ENCODE results near the gene MAP2.

GRCh38 chr2:209619782-209620181 lies 195.9 kb downstream of the MAP2 start:
- TF ChIP-seq POLR2A (IDR thresholded peaks at IDR 0.05) (no peak), CTCF (IDR thresholded peaks at IDR 0.05) (no peak)
